ENCODE data around the gene OR4N5.

DNA sequence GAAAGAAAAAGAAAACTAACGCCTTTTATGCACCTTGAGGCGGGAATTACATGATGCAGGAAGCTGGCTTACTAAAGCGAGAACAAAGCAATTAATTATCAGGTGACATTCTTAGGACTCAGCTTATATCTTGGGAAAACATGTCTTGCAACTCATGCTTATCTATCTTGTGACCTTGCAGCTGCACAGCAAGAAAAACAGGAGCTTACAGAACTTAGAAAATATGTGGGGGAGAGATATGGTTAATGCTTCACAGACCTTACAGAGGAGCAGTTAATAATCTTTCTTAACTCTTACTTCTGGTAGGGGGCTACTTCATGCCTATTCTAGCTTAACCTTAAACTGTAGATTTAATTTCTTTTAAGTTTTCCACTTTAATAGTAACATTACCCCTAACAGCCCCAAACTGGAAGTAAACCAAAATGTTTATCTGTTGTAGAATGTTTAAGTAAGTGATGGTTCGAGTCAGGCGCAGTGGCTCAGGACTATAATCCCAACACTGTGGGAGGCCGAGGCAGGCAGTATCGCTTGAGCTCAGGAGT is 38.9 kb downstream of the OR4N5 start:
- TF ChIP-seq, protein P1, sequence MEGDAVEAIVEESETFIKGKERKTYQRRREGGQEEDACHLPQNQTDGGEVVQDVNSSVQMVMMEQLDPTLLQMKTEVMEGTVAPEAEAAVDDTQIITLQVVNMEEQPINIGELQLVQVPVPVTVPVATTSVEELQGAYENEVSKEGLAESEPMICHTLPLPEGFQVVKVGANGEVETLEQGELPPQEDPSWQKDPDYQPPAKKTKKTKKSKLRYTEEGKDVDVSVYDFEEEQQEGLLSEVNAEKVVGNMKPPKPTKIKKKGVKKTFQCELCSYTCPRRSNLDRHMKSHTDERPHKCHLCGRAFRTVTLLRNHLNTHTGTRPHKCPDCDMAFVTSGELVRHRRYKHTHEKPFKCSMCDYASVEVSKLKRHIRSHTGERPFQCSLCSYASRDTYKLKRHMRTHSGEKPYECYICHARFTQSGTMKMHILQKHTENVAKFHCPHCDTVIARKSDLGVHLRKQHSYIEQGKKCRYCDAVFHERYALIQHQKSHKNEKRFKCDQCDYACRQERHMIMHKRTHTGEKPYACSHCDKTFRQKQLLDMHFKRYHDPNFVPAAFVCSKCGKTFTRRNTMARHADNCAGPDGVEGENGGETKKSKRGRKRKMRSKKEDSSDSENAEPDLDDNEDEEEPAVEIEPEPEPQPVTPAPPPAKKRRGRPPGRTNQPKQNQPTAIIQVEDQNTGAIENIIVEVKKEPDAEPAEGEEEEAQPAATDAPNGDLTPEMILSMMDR (IDR thresholded peaks at IDR 0.05): no peak
- TF ChIP-seq POLR2A (IDR thresholded peaks at IDR 0.05): no peak
